ENCODE data around the gene KRT80.
A peak's percentile ranks its signal among the peaks of the same experiment; 100 is the strongest.

KRT80 gene

DNA sequence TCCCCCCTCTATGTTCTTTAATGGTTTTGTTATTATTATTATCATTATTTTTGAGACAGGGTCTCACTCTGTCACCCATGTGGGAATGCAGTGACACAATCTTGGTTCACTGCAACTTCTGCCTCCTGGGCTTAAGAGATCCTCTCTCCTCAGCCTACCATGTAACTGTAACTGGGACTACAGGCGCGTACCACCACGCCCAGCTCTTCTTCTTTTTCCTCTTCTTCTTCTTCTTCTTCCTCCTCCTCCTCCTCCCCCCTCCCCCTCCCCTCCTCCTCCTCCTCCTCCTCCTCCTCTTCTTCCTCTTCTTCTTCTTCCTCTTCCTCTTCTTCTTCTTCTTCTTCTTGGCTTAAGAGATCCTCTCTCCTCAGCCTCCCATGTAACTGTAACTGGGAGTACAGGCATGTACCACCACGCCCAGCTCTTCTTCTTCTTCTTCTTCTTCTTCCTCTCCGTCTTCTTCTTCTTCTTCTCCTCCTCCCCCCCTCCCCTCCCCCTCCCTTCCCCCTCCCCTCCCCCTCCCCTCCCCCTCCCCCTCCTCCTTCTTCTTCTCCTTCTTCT lies 35.9 kb upstream of the KRT80 start:
- no peak for DNase-seq (ENCODE audit: low spot score)
- H3K27ac ChIP-seq, result peak overlapping the region in 1 of 2 donors; percentile 76
- TF ChIP-seq, protein P1, sequence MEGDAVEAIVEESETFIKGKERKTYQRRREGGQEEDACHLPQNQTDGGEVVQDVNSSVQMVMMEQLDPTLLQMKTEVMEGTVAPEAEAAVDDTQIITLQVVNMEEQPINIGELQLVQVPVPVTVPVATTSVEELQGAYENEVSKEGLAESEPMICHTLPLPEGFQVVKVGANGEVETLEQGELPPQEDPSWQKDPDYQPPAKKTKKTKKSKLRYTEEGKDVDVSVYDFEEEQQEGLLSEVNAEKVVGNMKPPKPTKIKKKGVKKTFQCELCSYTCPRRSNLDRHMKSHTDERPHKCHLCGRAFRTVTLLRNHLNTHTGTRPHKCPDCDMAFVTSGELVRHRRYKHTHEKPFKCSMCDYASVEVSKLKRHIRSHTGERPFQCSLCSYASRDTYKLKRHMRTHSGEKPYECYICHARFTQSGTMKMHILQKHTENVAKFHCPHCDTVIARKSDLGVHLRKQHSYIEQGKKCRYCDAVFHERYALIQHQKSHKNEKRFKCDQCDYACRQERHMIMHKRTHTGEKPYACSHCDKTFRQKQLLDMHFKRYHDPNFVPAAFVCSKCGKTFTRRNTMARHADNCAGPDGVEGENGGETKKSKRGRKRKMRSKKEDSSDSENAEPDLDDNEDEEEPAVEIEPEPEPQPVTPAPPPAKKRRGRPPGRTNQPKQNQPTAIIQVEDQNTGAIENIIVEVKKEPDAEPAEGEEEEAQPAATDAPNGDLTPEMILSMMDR (IDR thresholded peaks at IDR 0.05), result no peak
- H3K4me3 ChIP-seq, result no peak overlapping the region

DNA sequence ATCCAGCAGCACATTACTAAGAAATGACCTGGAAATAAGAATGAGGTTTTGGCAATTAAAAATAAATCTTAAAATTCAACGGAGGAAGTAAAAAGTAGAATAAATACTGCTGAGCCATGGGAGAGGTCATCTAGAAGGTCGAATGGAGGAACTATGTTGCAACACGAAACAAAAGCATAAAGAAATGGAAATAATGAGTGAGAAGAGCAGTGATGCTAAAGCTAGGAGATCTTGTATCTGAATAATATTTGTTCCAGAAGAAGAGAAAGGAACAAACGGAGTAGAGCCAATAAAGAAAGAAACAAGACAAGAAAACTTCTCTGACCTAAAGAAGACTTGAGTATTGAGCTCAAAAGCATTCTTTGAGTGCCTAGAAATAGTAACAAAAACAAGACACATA lies 34.6 kb upstream of the KRT80 start:
- TF ChIP-seq, protein P1 (IDR thresholded peaks at IDR 0.05), result no peak
- peak overlapping the region; percentile 22 to 76 for H3K27ac ChIP-seq
- DNase-seq (ENCODE audit: low spot score), result no peak
- H3K4me3 ChIP-seq, result no peak overlapping the region

DNA sequence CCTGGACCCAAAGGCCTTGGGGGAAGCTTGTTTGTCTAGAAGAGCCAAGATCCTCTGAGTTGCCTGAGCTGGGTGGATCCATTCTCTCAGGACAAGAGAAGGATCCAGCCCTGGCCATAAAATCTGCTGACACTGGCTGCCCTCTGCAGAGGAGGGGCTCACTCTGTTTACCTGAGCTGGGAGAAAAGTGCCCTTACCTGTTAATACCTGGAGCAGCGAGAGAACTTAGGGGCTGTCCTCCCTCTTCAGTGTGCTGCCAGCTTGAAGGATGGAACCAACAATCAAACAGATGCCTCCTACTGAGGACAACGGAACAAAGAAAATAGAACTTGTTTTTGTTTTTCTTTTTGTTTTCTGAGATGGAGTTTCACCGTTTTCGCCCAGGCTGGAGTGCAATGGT lies 33.9 kb upstream of the KRT80 start:
- DNase-seq (ENCODE audit: low spot score), result no peak
- H3K27ac ChIP-seq, result peak overlapping the region; percentile 15 to 76
- TF ChIP-seq, protein P1 (IDR thresholded peaks at IDR 0.05), result no peak

DNA sequence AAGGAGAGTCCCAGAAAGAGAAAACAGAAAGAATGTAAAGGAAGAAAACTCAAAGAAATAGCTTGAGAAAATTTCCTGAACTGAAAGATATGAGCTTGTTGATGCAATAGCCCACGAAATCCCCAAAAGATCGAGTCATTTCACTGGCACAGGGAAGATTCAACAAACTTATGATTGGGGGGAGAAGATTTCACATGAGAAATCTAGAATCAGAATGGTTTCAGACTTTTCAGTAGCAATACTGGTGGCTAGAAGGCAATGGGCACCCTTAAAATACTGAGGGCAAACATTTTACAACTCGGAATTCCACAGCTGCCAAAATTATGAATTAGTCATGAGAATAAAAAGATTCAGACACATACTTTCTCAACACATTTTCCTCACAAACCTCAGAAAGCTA lies 32.3 kb upstream of the KRT80 start:
- Histone ChIP-seq H3K27ac (peak overlapping the region in 1 of 2 donors; percentile 19), H3K4me3 (no peak overlapping the region)
- no peak for DNase-seq (ENCODE audit: low spot score)
- TF ChIP-seq, protein P1 (IDR thresholded peaks at IDR 0.05), result no peak

More for the DNA sequence above, 33.9 kb upstream of the KRT80 start:
- H3K4me3 ChIP-seq, result no peak overlapping the region

DNA sequence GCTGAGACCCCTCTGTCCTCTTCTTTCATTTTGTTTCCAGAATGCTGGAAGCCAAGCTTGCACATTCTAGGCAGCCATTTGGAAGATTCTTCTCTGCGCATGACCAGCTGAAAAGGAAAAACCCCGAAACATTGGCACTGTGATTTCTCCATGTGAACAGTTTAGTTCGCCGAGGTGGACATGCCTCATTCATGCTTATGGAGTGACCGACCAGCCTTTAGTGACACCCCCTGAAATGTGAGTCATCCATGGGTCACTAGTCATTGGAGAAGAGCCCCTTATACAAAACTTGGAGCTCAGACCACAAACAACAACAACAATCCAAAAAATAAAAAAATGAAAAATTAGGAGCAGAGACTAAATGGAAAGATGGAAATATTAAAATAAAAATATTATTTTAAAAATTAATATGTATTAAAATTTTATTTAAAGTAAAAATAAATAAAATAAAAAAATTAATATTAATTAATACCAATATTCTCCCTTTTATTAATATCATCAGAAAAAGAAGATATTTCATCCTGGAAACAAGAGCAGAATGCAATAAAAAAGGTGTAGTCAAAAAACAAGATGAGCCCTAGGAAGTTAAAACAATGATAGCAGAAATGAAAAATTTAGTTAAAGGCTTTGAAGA lies 31.7 kb upstream of the KRT80 start:
- Histone ChIP-seq H3K4me3 (no peak overlapping the region), H3K27ac (peak overlapping the region in 1 of 2 donors; percentile 82)
- TF ChIP-seq, protein P1 (IDR thresholded peaks at IDR 0.05), result no peak
- DNase-seq (ENCODE audit: low spot score), result no peak

DNA sequence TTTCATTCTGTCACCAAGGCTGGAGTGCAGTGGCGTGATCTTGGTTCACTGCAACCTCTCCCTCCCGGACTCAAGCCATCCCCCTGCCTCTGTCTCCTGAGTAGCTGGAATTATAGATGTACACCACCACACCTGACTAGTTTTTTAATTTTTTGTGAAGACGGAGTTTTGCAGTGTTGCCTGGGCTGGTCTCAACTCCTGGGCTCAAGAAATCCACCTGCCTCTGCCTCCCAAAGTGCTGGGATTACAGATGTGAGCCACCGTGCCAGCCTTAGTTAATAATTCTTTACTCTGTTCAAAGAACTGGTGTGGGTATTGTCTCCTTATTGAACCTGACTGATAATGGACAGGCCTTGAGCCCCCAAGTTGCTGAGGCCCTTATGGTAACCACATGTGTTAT lies 30.9 kb upstream of the KRT80 start:
- no peak for DNase-seq (ENCODE audit: low spot score)

More for the DNA sequence above, 30.9 kb upstream of the KRT80 start:
- Histone ChIP-seq H3K27ac (peak overlapping the region in 1 of 2 donors; percentile 82), H3K4me3 (no peak overlapping the region)
- TF ChIP-seq, protein P1 (IDR thresholded peaks at IDR 0.05), result no peak

Data from coronary artery (tissue), 2 donors.